Muscle layer of colon (tissue), 2 donors: ENCODE measurements around the gene LRRC3C.

Experiments
- H3K27ac ChIP-seq: one replicate; pipeline ENCODE4 v1.7.0; 2013; ENCODE audit warnings: low read depth, mild to moderate bottlenecking, low read length, moderate library complexity
- H3K27me3 ChIP-seq, 2 donors: one replicate each; pipeline ENCODE4 v1.7.0; 2013; ENCODE audit warnings: low read length in 2 of 2, mild to moderate bottlenecking in 2 of 2; ENCODE audit not compliant: insufficient read depth in 2 of 2, control insufficient read depth in 1 of 2
- H3K36me3 ChIP-seq: one replicate; pipeline ENCODE4 v1.7.0; 2013; ENCODE audit warnings: mild to moderate bottlenecking, low read length; ENCODE audit not compliant: insufficient read depth
- H3K4me1 ChIP-seq: one replicate; pipeline ENCODE4 v1.7.0; 2013; ENCODE audit warnings: mild to moderate bottlenecking, low read length; ENCODE audit not compliant: insufficient read depth
- H3K4me3 ChIP-seq, 2 donors: one replicate each; pipeline ENCODE4 v1.7.0; 2013; ENCODE audit warnings: low read length in 2 of 2, low read depth in 1 of 2, mild to moderate bottlenecking in 1 of 2, moderate library complexity in 1 of 2
- H3K9ac ChIP-seq: one replicate; pipeline ENCODE4 v1.7.0; 2013; ENCODE audit warnings: low read length
- H3K9me3 ChIP-seq: one replicate; pipeline ENCODE4 v1.7.0; 2013; ENCODE audit warnings: mild to moderate bottlenecking, low read length
- donor health status: abdominal sarcoma.
- donor health status: Adenocarcinoma of cecum.

LRRC3C gene

GRCh38 chr17:39970157-39970692 is 42.7 kb downstream of the LRRC3C start:
- H3K9me3 ChIP-seq: no peaks in the 10 kb centered on the region
- peaks cover 4% of the 10 kb centered on the region for H3K4me1 ChIP-seq
- H3K27ac ChIP-seq: no peak overlapping the region
- no peaks in the 10 kb centered on the region for H3K27me3 ChIP-seq
- H3K9ac ChIP-seq: no peak overlapping the region
- H3K4me3 ChIP-seq: no peak overlapping the region
- no peaks in the 10 kb centered on the region for H3K36me3 ChIP-seq

- Histone ChIP-seq H3K9me3 (no peaks in the 10 kb centered on the region), H3K4me3 (no peak overlapping the region), H3K4me1 (no peaks in the 10 kb centered on the region), H3K27me3 (no peaks in the 10 kb centered on the region), H3K9ac (no peak overlapping the region), H3K27ac (no peak overlapping the region), H3K36me3 (no peaks in the 10 kb centered on the region)
These were observed 43.6 kb downstream of the LRRC3C start for GRCh38 chr17:39971076-39971603.

GRCh38 chr17:39972271-39972670 is 44.7 kb downstream of the LRRC3C start:
- Histone ChIP-seq H3K4me3 (no peak overlapping the region), H3K4me1 (no peaks in the 10 kb centered on the region), H3K9me3 (no peaks in the 10 kb centered on the region), H3K27ac (no peak overlapping the region), H3K36me3 (no peaks in the 10 kb centered on the region), H3K27me3 (no peaks in the 10 kb centered on the region), H3K9ac (no peak overlapping the region)

- Histone ChIP-seq H3K27me3 (no peaks in the 10 kb centered on the region), H3K4me3 (no peak overlapping the region), H3K36me3 (no peaks in the 10 kb centered on the region), H3K9me3 (no peaks in the 10 kb centered on the region), H3K9ac (no peak overlapping the region), H3K4me1 (no peaks in the 10 kb centered on the region), H3K27ac (no peak overlapping the region)
These were observed 46.0 kb downstream of the LRRC3C start for GRCh38 chr17:39973496-39973895.

DNA sequence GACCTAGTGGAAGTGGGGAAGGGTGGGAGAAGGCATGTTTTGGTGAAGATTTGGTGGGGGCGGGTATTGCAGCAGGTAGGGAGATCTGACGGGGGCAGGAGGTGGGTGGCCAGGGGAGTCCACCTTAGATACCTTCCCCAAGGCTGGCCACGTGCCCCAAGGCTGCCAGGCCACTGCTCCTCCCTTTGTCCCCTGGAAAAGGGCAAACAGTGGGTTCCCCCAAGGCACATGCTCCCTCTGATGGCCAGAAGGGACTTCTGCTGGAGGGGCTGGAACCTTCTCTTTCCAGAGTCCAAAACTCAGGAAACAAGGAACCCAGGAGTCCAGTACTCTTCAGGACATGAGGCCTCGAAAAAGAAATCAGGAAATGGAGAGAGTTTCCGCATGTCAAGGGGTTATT is 46.9 kb downstream of the LRRC3C start:
- Histone ChIP-seq H3K27me3 (no peaks in the 10 kb centered on the region), H3K9me3 (no peaks in the 10 kb centered on the region), H3K4me3 (no peak overlapping the region), H3K9ac (no peak overlapping the region), H3K36me3 (no peaks in the 10 kb centered on the region), H3K27ac (no peak overlapping the region), H3K4me1 (peaks cover 2% of the 10 kb centered on the region)

GRCh38 chr17:39975801-39976200 is 48.3 kb downstream of the LRRC3C start:
- peaks cover 7% of the 10 kb centered on the region for H3K4me1 ChIP-seq
- H3K9me3 ChIP-seq: no peaks in the 10 kb centered on the region
- H3K36me3 ChIP-seq: no peaks in the 10 kb centered on the region
- no peak overlapping the region for H3K27ac ChIP-seq
- H3K4me3 ChIP-seq: no peak overlapping the region
- no peaks in the 10 kb centered on the region for H3K27me3 ChIP-seq
- H3K9ac ChIP-seq: no peak overlapping the region

- Histone ChIP-seq H3K4me3 (no peak overlapping the region), H3K9me3 (no peaks in the 10 kb centered on the region), H3K27ac (no peak overlapping the region), H3K27me3 (no peaks in the 10 kb centered on the region), H3K9ac (no peak overlapping the region), H3K36me3 (peaks cover under 1% of the 10 kb centered on the region), H3K4me1 (peaks cover 21% of the 10 kb centered on the region)
These were observed 51.6 kb downstream of the LRRC3C start for GRCh38 chr17:39979016-39979670.

DNA sequence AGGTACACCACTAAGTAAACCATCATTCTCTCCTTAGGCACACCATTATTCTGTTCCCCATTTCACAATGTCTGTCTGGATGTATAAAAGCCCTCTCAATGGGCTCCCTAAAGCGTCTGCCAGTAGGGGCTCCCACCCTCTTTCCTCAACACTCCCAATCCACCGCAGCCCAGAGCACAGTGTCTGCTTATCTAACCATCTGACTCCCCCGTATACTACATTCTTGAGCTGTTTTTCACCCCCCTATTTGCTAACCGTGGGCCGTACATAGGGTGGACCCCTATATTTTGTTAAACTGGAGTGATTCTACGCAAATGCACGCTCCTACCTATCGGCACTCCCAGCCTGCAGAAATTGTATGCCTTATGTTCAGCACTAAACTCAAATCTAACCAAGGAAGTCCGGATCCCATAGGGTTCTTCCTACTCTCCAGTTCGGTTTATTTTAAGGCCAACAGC is 52.4 kb downstream of the LRRC3C start:
- H3K27me3 ChIP-seq: no peaks in the 10 kb centered on the region
- peaks cover 9% of the 10 kb centered on the region for H3K36me3 ChIP-seq
- peak overlapping the region; percentile 78 for H3K27ac ChIP-seq
- peaks cover 21% of the 10 kb centered on the region for H3K4me1 ChIP-seq
- peak overlapping the region; percentile 70 for H3K9ac ChIP-seq
- no peaks in the 10 kb centered on the region for H3K9me3 ChIP-seq
- H3K4me3 ChIP-seq: peak overlapping the region; percentile 50 to 96

GRCh38 chr17:39980351-39981206 is 53.0 kb downstream of the LRRC3C start, which contains the start of gene PSMD3:
Gene PSMD3 (plus strand): TSS chr17:39980807. CDS start chr17:39980971, 164 bp downstream.
- Histone ChIP-seq H3K9me3 (no peaks in the 10 kb centered on the region), H3K36me3 (peaks cover 15% of the 10 kb centered on the region), H3K4me3 (peak within 1 kb of the TSS; percentile 96), H3K27ac (peak within 1 kb of the TSS; percentile 93), H3K4me1 (peaks cover 21% of the 10 kb centered on the region), H3K27me3 (no peaks in the 10 kb centered on the region), H3K9ac (peak within 1 kb of the TSS; percentile 70)

DNA sequence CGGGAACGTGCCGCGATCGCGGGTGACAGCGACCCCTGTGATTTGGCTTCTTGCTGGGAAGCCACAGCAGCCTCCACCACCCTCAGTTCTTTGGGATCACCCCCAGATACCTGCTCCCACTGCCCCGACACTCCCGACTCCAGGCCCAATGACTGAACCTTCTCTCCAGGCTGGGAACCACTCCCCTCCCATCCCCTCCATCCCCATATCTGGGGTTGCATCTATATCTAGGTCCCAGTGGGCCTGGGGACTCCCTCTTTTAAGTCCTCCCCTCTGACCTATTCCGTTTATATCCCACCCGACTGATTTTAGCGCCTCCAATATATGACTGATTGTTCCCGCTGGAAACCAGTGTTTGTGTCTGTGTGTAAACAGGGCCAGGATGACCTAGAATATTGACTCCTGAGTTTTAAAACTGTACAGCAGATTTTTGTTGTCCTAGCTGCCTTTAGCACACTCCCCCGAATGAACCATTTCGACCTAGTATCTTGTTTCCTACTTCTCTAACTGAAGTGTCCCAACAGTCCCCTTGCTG is 53.7 kb downstream of the LRRC3C start:
- Histone ChIP-seq H3K9ac (peak overlapping the region; percentile 52), H3K4me3 (peak overlapping the region; percentile 96), H3K36me3 (peaks cover 22% of the 10 kb centered on the region), H3K27ac (peak overlapping the region; percentile 93), H3K27me3 (no peaks in the 10 kb centered on the region), H3K9me3 (no peaks in the 10 kb centered on the region), H3K4me1 (peaks cover 21% of the 10 kb centered on the region)

- no peaks in the 10 kb centered on the region for H3K9me3 ChIP-seq
- H3K36me3 ChIP-seq: peaks cover 28% of the 10 kb centered on the region
- peak overlapping the region; percentile 96 for H3K4me3 ChIP-seq
- H3K27ac ChIP-seq: peak overlapping the region; percentile 93
- H3K27me3 ChIP-seq: no peaks in the 10 kb centered on the region
- peaks cover 21% of the 10 kb centered on the region for H3K4me1 ChIP-seq
- peak overlapping the region; percentile 52 for H3K9ac ChIP-seq
These were observed 54.3 kb downstream of the LRRC3C start for GRCh38 chr17:39981766-39982375.
